Retinal pigment epithelial cell (primary cell): ENCODE results near the gene CHD2.

Experiments
- DNase-seq: peaks from one replicate; pipeline ENCODE4 v3.0.0-alpha.2; 2010; ENCODE audit warnings: low read depth
- H3K4me3 ChIP-seq: 2 replicates; pipeline ENCODE4 v1.5.1; 2011; ENCODE audit warnings: mild to moderate bottlenecking, low read length, control low read depth, moderate library complexity
- TF ChIP-seq, protein P1 (sequence below): conservative IDR thresholded peaks from 2 replicates; pipeline ENCODE4 v1.5.1; 2011; ENCODE audit warnings: low read depth, low read length, control low read depth, inconsistent platforms

CHD2 gene

DNA sequence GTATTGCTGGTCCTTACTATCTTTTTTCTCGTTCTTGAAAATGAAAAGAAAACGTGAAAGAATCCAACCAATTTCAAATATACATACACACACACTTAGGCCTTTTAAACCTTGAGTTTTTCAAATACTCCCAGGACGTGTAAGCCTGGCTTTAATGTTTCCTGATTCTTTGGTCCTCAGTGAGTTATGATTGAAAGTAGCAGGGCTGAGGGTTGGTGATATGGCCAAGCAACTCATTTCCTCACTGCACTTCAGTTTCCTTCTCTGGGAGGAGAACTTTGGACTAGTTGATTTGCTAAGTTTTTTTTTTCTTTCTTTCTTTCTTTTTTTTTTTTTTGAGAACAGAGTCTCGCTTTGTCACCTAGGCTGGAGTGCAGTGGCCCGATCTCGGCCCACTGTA is 34.6 kb downstream of the CHD2 start:
- TF ChIP-seq, protein P1, sequence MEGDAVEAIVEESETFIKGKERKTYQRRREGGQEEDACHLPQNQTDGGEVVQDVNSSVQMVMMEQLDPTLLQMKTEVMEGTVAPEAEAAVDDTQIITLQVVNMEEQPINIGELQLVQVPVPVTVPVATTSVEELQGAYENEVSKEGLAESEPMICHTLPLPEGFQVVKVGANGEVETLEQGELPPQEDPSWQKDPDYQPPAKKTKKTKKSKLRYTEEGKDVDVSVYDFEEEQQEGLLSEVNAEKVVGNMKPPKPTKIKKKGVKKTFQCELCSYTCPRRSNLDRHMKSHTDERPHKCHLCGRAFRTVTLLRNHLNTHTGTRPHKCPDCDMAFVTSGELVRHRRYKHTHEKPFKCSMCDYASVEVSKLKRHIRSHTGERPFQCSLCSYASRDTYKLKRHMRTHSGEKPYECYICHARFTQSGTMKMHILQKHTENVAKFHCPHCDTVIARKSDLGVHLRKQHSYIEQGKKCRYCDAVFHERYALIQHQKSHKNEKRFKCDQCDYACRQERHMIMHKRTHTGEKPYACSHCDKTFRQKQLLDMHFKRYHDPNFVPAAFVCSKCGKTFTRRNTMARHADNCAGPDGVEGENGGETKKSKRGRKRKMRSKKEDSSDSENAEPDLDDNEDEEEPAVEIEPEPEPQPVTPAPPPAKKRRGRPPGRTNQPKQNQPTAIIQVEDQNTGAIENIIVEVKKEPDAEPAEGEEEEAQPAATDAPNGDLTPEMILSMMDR = no peak
- no peak for DNase-seq
- no peak overlapping the region for H3K4me3 ChIP-seq

DNA sequence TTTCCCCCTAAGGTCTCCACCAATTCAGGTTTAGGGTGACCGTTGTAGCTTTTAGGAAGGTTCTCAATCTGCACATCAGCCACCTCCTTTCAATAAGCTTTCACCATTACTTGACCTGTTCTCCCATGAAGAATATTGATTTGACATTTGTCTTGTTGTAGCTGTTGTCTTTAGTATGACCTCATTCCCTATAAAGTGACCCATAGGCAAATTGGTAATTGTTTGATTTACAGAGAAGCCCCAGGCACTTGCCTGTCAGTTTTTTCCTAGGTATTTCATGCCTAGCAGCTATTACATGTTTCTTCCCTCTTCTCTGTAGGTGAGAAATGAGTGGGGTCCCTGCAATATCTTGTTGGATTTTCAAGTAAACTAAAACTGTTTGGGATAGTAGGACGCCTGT is 36.0 kb downstream of the CHD2 start:
- DNase-seq = no peak
- H3K4me3 ChIP-seq = no peak overlapping the region
- TF ChIP-seq, protein P1 = no peak

DNA sequence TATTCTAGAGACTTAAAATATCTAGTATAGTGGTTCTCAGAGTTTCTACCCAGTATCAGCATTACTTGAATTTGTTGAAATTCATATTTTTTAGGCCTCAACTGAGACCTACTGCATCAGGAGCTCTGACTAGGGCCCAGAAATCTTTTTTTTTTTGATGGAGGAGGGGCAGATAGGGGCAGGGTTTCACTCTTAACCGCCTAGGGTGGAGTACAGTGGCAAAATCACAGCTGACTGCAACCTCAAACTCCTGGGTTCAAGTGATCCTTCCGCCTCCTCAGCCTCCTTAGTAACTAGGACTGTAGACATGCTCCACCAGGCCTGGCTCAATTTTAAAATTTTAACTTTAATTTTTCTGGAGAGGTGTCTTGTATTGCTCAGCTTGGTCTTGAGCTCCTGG is 36.6 kb downstream of the CHD2 start:
- TF ChIP-seq, protein P1 = no peak
- H3K4me3 ChIP-seq = no peak overlapping the region
- DNase-seq = no peak

DNA sequence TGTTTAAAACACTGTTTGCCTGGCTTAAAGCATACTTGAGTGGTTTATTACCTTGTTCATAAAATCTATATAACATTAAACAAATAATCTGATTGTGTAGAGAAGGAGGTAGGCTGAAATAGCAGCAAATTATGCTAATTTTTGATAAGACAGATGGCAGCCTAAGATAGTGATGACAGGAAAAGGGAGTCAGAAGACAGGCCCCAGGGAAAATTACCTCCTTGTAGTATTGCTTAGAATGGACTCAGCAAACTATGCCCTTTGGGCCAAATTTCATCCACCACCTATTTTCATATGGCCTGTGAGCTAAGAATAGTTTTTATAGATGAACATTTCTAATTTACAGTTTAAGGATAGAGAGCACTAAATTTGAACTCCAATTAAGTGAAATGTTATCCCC is 37.8 kb downstream of the CHD2 start:
- TF ChIP-seq, protein P1 = no peak
- no peak overlapping the region for H3K4me3 ChIP-seq
- no peak for DNase-seq

DNA sequence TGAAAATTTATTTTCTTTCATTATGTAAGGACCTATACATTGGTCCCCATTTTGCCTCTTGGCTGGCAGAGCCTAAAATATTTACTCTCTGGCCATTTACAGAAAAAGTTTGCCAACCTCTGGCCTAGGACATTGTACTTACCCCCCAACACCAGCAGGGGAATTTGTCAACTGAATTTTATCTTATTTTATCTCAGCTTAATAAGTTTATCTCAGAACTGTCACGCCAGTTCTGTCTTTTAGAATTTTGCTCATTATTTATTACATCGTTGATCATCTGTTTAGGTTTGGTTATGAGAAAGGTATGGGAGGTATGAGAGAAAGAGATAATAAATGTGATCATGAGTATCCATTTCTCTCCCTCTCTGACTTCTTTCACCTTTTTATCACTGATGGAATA is 38.3 kb downstream of the CHD2 start:
- no peak overlapping the region for H3K4me3 ChIP-seq
- no peak for DNase-seq
- TF ChIP-seq, protein P1 = peak; percentile 43

DNA sequence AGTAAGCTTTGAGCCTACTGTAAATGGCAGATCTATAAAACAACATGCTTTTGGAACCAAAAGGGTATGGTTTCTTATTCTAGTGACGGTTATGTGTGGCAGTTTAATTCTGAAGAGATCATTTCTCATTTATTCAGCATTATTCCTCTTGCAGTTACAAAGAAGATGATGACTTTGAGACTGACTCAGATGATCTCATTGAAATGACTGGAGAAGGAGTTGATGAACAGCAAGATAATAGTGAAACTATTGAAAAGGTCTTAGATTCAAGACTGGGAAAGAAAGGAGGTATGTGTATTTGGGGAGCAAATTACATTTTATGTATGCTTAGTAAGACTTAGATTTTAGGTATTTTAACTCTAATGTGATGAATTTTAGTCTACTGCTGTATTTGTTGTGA is 41.5 kb downstream of the CHD2 start:
- TF ChIP-seq, protein P1 = no peak
- H3K4me3 ChIP-seq = no peak overlapping the region
- no peak for DNase-seq

DNA sequence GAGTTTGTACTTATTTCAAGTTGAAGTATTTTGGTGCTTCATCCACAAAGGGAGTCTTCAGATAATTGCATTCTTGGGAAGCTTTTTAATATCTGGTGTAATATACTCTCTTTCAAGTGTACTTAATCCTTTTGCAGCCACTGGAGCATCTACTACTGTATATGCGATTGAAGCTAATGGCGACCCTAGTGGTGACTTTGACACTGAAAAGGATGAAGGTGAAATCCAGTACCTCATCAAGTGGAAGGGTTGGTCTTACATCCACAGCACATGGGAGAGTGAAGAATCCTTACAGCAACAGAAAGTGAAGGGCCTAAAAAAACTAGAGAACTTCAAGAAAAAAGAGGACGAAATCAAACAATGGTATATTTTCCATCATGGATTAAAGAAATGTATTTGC is 42.6 kb downstream of the CHD2 start:
- no peak for DNase-seq
- H3K4me3 ChIP-seq = no peak overlapping the region
- TF ChIP-seq, protein P1 = peak; percentile 39
